ENCODE measurements around the gene SOBP. TPM values are rescaled to one million over a fixed set of nuclear protein-coding genes. Genes with fewer than 3 reads are reported as not detected.
A peak's percentile ranks its signal among the peaks of the same experiment; 100 is the strongest.

Gene SOBP
- 7.3 TPM for polyA plus RNA-seq (2013, experiment 1 of 2)
- 7.3 TPM for polyA plus RNA-seq (2013, experiment 2 of 2)

GRCh38 chr6:107489636-107490565, at the start of gene SOBP:
Gene SOBP, plus strand, starts transcription at chr6:107490117. Its CDS starts 500 bp downstream, at chr6:107490617.
- Histone ChIP-seq H3K4me2 (ENCODE audit: low read length, poor library complexity, severe bottlenecking) (peak within 1 kb of the TSS; percentile 99), H3K27me3 (ENCODE audit: control insufficient read depth in 1 of 2, insufficient read depth in 1 of 2, low read length in 2 of 2) (peaks cover 0 to 71% of the 10 kb centered on the region in 2 experiments), H3K9me3 (ENCODE audit: control insufficient read depth, low read length) (no peaks in the 10 kb centered on the region), H2BK5ac (ENCODE audit: low read depth, low read length, poor library complexity, severe bottlenecking) (no peak within 1 kb of the TSS), H3K79me1 (replicated peaks; ENCODE audit: low read length, poor library complexity, severe bottlenecking) (no peaks in the 10 kb centered on the region), H2BK120ac (ENCODE audit: low read depth, low read length) (peak within 1 kb of the TSS; percentile 61), H2AFZ (ENCODE audit: low read depth, low read length) (peak within 1 kb of the TSS; percentile 85), H3K14ac (ENCODE audit: low read length in 2 of 2) (peak within 1 kb of the TSS in 1 of 2 experiments; percentile 97), H3K4me1 (ENCODE audit: control insufficient read depth, insufficient read depth, low read depth, low read length) (peaks cover 27% of the 10 kb centered on the region), H3K4ac (ENCODE audit: low read depth in 1 of 2, low read length in 2 of 2) (peak within 1 kb of the TSS in 1 of 2 experiments; percentile 67), H2BK15ac (ENCODE audit: low read depth, poor library complexity, severe bottlenecking) (peak within 1 kb of the TSS; percentile 69), H2AK5ac (ENCODE audit: low read length, severe bottlenecking) (no peak within 1 kb of the TSS), H3K4me3 (ENCODE audit: insufficient read depth in 1 of 2, low read depth in 1 of 2, low read length in 2 of 2) (peak within 1 kb of the TSS; percentile 69 to 95), H3K18ac (ENCODE audit: low read depth in 1 of 2, low read length in 2 of 2) (peak within 1 kb of the TSS; percentile 54 to 93), H3K23ac (ENCODE audit: low read length in 2 of 2) (peak within 1 kb of the TSS in 1 of 2 experiments; percentile 92), H3K27ac (ENCODE audit: low read length, poor library complexity, severe bottlenecking) (no peak within 1 kb of the TSS), H3K36me3 (ENCODE audit: control insufficient read depth in 1 of 2, insufficient read depth in 2 of 2, low read depth in 1 of 2, low read length in 2 of 2) (no peaks in the 10 kb centered on the region), H3K9ac (ENCODE audit: low read length) (peak within 1 kb of the TSS; percentile 93), H4K91ac (ENCODE audit: low read length) (peak within 1 kb of the TSS; percentile 50), H4K8ac (ENCODE audit: low read length) (peak within 1 kb of the TSS; percentile 41), H2BK12ac (ENCODE audit: low read length in 2 of 2) (peak within 1 kb of the TSS in 1 of 2 experiments; percentile 96)
- WGBS: 0% methylated on average over 21 of the region's 130 CpGs
- peak; percentile 61 for DNase-seq

GRCh38 chr6:107440936-107441335, 49.0 kb upstream of the SOBP start:
- no peak overlapping the region for H2BK12ac ChIP-seq (ENCODE audit: low read length in 2 of 2)
- no peak overlapping the region for H2BK5ac ChIP-seq (ENCODE audit: low read depth, low read length, poor library complexity, severe bottlenecking)
- no peak overlapping the region for H3K4me3 ChIP-seq (ENCODE audit: insufficient read depth in 1 of 2, low read depth in 1 of 2, low read length in 2 of 2)
- no peaks in the 10 kb centered on the region for H3K27me3 ChIP-seq (ENCODE audit: control insufficient read depth in 1 of 2, insufficient read depth in 1 of 2, low read length in 2 of 2)
- H4K91ac ChIP-seq (ENCODE audit: low read length): no peak overlapping the region
- H3K4me2 ChIP-seq (ENCODE audit: low read length, poor library complexity, severe bottlenecking): no peak overlapping the region
- DNase-seq: no peak
- H2BK15ac ChIP-seq (ENCODE audit: low read depth, poor library complexity, severe bottlenecking): no peak overlapping the region
- H3K36me3 ChIP-seq (ENCODE audit: control insufficient read depth in 1 of 2, insufficient read depth in 2 of 2, low read depth in 1 of 2, low read length in 2 of 2): no peaks in the 10 kb centered on the region
- H3K4me1 ChIP-seq (ENCODE audit: control insufficient read depth, insufficient read depth, low read depth, low read length): peaks cover 2% of the 10 kb centered on the region
- peaks cover 23% of the 10 kb centered on the region for H3K79me1 ChIP-seq (replicated peaks; ENCODE audit: low read length, poor library complexity, severe bottlenecking)
- H3K23ac ChIP-seq (ENCODE audit: low read length in 2 of 2): no peak overlapping the region
- no peak overlapping the region for H3K14ac ChIP-seq (ENCODE audit: low read length in 2 of 2)
- H3K18ac ChIP-seq (ENCODE audit: low read depth in 1 of 2, low read length in 2 of 2): no peak overlapping the region
- no peak overlapping the region for H3K4ac ChIP-seq (ENCODE audit: low read depth in 1 of 2, low read length in 2 of 2)
- H3K9ac ChIP-seq (ENCODE audit: low read length): no peak overlapping the region
- no peak overlapping the region for H3K27ac ChIP-seq (ENCODE audit: low read length, poor library complexity, severe bottlenecking)
- no peak overlapping the region for H2AK5ac ChIP-seq (ENCODE audit: low read length, severe bottlenecking)
- no peak overlapping the region for H2AFZ ChIP-seq (ENCODE audit: low read depth, low read length)
- H3K9me3 ChIP-seq (ENCODE audit: control insufficient read depth, low read length): no peaks in the 10 kb centered on the region
- no peak overlapping the region for H4K8ac ChIP-seq (ENCODE audit: low read length)
- no peak overlapping the region for H2BK120ac ChIP-seq (ENCODE audit: low read depth, low read length)

- Histone ChIP-seq H2AFZ (ENCODE audit: low read depth, low read length) (no peak overlapping the region), H4K91ac (ENCODE audit: low read length) (no peak overlapping the region), H3K23ac (ENCODE audit: low read length in 2 of 2) (no peak overlapping the region), H4K8ac (ENCODE audit: low read length) (no peak overlapping the region), H2BK12ac (ENCODE audit: low read length in 2 of 2) (no peak overlapping the region), H2AK5ac (ENCODE audit: low read length, severe bottlenecking) (no peak overlapping the region), H2BK5ac (ENCODE audit: low read depth, low read length, poor library complexity, severe bottlenecking) (no peak overlapping the region), H3K4me1 (ENCODE audit: control insufficient read depth, insufficient read depth, low read depth, low read length) (peaks cover 2% of the 10 kb centered on the region), H3K27me3 (ENCODE audit: control insufficient read depth in 1 of 2, insufficient read depth in 1 of 2, low read length in 2 of 2) (no peaks in the 10 kb centered on the region), H3K9ac (ENCODE audit: low read length) (no peak overlapping the region), H3K79me1 (replicated peaks; ENCODE audit: low read length, poor library complexity, severe bottlenecking) (peaks cover 26% of the 10 kb centered on the region), H3K4me2 (ENCODE audit: low read length, poor library complexity, severe bottlenecking) (no peak overlapping the region), H3K4ac (ENCODE audit: low read depth in 1 of 2, low read length in 2 of 2) (no peak overlapping the region), H3K14ac (ENCODE audit: low read length in 2 of 2) (no peak overlapping the region), H2BK120ac (ENCODE audit: low read depth, low read length) (no peak overlapping the region), H3K27ac (ENCODE audit: low read length, poor library complexity, severe bottlenecking) (no peak overlapping the region), H3K18ac (ENCODE audit: low read depth in 1 of 2, low read length in 2 of 2) (no peak overlapping the region), H3K36me3 (ENCODE audit: control insufficient read depth in 1 of 2, insufficient read depth in 2 of 2, low read depth in 1 of 2, low read length in 2 of 2) (peaks cover 0 to 3% of the 10 kb centered on the region in 2 experiments), H3K9me3 (ENCODE audit: control insufficient read depth, low read length) (peaks cover 4% of the 10 kb centered on the region), H2BK15ac (ENCODE audit: low read depth, poor library complexity, severe bottlenecking) (no peak overlapping the region), H3K4me3 (ENCODE audit: insufficient read depth in 1 of 2, low read depth in 1 of 2, low read length in 2 of 2) (no peak overlapping the region)
- DNase-seq: no peak
- 88% methylated on average over 1 of the region's 1 CpG for WGBS
These were observed 48.2 kb upstream of the SOBP start for GRCh38 chr6:107441682-107442081.

GRCh38 chr6:107442938-107443607, 46.8 kb upstream of the SOBP start:
- H3K4me3 ChIP-seq (ENCODE audit: insufficient read depth in 1 of 2, low read depth in 1 of 2, low read length in 2 of 2): peak overlapping the region in 1 of 2 experiments; percentile 8
- H2BK12ac ChIP-seq (ENCODE audit: low read length in 2 of 2): no peak overlapping the region
- H2BK5ac ChIP-seq (ENCODE audit: low read depth, low read length, poor library complexity, severe bottlenecking): no peak overlapping the region
- peaks cover 15% of the 10 kb centered on the region for H3K9me3 ChIP-seq (ENCODE audit: control insufficient read depth, low read length)
- no peak overlapping the region for H3K23ac ChIP-seq (ENCODE audit: low read length in 2 of 2)
- H3K4me1 ChIP-seq (ENCODE audit: control insufficient read depth, insufficient read depth, low read depth, low read length): no peaks in the 10 kb centered on the region
- H3K4me2 ChIP-seq (ENCODE audit: low read length, poor library complexity, severe bottlenecking): no peak overlapping the region
- WGBS: 65% methylated on average over 2 of the region's 2 CpGs
- H3K4ac ChIP-seq (ENCODE audit: low read depth in 1 of 2, low read length in 2 of 2): no peak overlapping the region
- H3K27me3 ChIP-seq (ENCODE audit: control insufficient read depth in 1 of 2, insufficient read depth in 1 of 2, low read length in 2 of 2): no peaks in the 10 kb centered on the region
- peak overlapping the region; percentile 56 for H3K9ac ChIP-seq (ENCODE audit: low read length)
- no peak overlapping the region for H2AK5ac ChIP-seq (ENCODE audit: low read length, severe bottlenecking)
- H3K14ac ChIP-seq (ENCODE audit: low read length in 2 of 2): no peak overlapping the region
- no peak overlapping the region for H4K91ac ChIP-seq (ENCODE audit: low read length)
- no peak for DNase-seq
- H3K18ac ChIP-seq (ENCODE audit: low read depth in 1 of 2, low read length in 2 of 2): no peak overlapping the region
- peaks cover 0 to 3% of the 10 kb centered on the region in 2 experiments for H3K36me3 ChIP-seq (ENCODE audit: control insufficient read depth in 1 of 2, insufficient read depth in 2 of 2, low read depth in 1 of 2, low read length in 2 of 2)
- no peak overlapping the region for H4K8ac ChIP-seq (ENCODE audit: low read length)
- no peak overlapping the region for H3K27ac ChIP-seq (ENCODE audit: low read length, poor library complexity, severe bottlenecking)
- no peak overlapping the region for H2AFZ ChIP-seq (ENCODE audit: low read depth, low read length)
- H3K79me1 ChIP-seq (replicated peaks; ENCODE audit: low read length, poor library complexity, severe bottlenecking): peaks cover 32% of the 10 kb centered on the region
- H2BK15ac ChIP-seq (ENCODE audit: low read depth, poor library complexity, severe bottlenecking): no peak overlapping the region
- H2BK120ac ChIP-seq (ENCODE audit: low read depth, low read length): no peak overlapping the region
